ENCODE measurements around the gene LGALS8. TPM values are rescaled to one million over a fixed set of nuclear protein-coding genes. Genes with fewer than 3 reads are reported as not detected.

Gene LGALS8
- total RNA-seq, 1 donor from 2014 or later = 27.4 TPM

DNA sequence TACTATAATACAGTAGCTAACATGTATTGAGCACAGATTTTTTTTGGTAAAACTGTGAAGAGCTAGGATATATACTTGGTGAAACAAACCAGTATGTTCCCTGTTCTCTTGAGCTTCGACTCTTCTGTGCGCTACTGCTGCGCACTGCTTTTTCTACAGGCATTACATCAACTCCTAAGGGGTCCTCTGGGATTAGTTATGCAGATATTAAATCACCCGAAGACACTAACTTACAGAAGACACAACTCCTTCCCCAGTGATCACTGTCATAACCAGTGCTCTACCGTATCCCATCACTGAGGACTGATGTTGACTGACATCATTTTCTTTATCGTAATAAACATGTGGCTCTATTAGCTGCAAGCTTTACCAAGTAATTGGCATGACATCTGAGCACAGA is 24.7 kb downstream of the LGALS8 start:
- H3K4me3 Mint-ChIP-seq (ENCODE audit: low read depth) = no peak overlapping the region
- TF ChIP-seq, protein P1, sequence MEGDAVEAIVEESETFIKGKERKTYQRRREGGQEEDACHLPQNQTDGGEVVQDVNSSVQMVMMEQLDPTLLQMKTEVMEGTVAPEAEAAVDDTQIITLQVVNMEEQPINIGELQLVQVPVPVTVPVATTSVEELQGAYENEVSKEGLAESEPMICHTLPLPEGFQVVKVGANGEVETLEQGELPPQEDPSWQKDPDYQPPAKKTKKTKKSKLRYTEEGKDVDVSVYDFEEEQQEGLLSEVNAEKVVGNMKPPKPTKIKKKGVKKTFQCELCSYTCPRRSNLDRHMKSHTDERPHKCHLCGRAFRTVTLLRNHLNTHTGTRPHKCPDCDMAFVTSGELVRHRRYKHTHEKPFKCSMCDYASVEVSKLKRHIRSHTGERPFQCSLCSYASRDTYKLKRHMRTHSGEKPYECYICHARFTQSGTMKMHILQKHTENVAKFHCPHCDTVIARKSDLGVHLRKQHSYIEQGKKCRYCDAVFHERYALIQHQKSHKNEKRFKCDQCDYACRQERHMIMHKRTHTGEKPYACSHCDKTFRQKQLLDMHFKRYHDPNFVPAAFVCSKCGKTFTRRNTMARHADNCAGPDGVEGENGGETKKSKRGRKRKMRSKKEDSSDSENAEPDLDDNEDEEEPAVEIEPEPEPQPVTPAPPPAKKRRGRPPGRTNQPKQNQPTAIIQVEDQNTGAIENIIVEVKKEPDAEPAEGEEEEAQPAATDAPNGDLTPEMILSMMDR (IDR thresholded peaks at IDR 0.05; ENCODE audit: unreplicated experiment) = no peak
- no peaks in the 10 kb centered on the region for H3K27me3 Mint-ChIP-seq
- H3K9me3 Mint-ChIP-seq (ENCODE audit: low read depth) = no peaks in the 10 kb centered on the region
- no peak for DNase-seq (ENCODE audit: low spot score, unreplicated experiment)
- H3K27ac Mint-ChIP-seq = no peak overlapping the region
- H3K4me1 Mint-ChIP-seq (ENCODE audit: low read depth) = no peaks in the 10 kb centered on the region
- peaks cover 30% of the 10 kb centered on the region for H3K36me3 Mint-ChIP-seq (ENCODE audit: insufficient read depth)

- no peak overlapping the region for H3K27ac Mint-ChIP-seq
- no peaks in the 10 kb centered on the region for H3K4me1 Mint-ChIP-seq (ENCODE audit: low read depth)
- DNase-seq (ENCODE audit: low spot score, unreplicated experiment) = no peak
- H3K27me3 Mint-ChIP-seq = no peaks in the 10 kb centered on the region
- H3K36me3 Mint-ChIP-seq (ENCODE audit: insufficient read depth) = peaks cover 30% of the 10 kb centered on the region
- H3K4me3 Mint-ChIP-seq (ENCODE audit: low read depth) = no peak overlapping the region
- no peaks in the 10 kb centered on the region for H3K9me3 Mint-ChIP-seq (ENCODE audit: low read depth)
- TF ChIP-seq, protein P1 (IDR thresholded peaks at IDR 0.05; ENCODE audit: unreplicated experiment) = no peak
Observed at GRCh38 chr1:236550961-236551851, 27.4 kb downstream of the LGALS8 start.

DNA sequence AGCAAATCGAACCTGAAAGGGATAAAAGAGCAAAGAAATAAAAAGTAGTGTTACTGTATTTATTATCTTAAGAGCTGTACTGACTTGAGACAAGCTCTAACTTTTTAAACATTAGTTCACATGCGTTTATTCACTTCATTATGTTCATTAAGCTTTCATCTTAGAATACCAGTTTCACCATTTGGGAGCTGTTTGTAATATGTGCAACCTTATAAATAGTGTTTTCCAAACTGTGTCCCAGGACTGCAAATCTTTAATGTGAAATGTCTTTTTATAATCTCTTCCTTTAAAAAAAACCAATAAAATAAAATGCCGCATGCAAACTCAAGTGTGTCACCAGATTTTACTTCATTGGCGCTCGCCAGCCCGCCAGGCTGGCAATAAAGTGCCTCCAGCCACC is 28.3 kb downstream of the LGALS8 start:
- Mint-ChIP-seq H3K27me3 (no peaks in the 10 kb centered on the region), H3K36me3 (ENCODE audit: insufficient read depth) (peaks cover 28% of the 10 kb centered on the region), H3K4me1 (ENCODE audit: low read depth) (no peaks in the 10 kb centered on the region), H3K4me3 (ENCODE audit: low read depth) (no peak overlapping the region), H3K9me3 (ENCODE audit: low read depth) (no peaks in the 10 kb centered on the region), H3K27ac (no peak overlapping the region)
- TF ChIP-seq, protein P1 (IDR thresholded peaks at IDR 0.05; ENCODE audit: unreplicated experiment) = no peak
- no peak for DNase-seq (ENCODE audit: low spot score, unreplicated experiment)

DNA sequence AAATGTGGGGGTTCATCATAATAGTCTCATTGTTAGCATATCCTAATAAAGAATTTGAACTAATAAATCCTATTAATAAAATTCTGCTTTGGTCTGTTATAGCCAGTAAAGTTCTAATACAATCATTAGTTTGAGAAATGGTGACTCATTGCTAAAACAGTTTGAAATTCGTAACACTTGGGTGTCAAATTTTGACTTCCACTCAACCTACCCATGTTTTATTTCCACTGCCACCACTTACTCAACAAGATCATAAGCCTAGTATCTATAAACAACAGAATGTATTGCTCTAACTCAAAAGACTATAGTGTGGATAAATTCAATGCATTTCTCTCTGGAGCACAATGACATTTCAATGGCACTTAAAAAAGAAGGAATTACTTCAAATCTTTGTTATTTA is 29.1 kb downstream of the LGALS8 start:
- no peaks in the 10 kb centered on the region for H3K27me3 Mint-ChIP-seq
- no peak for DNase-seq (ENCODE audit: low spot score, unreplicated experiment)
- no peaks in the 10 kb centered on the region for H3K9me3 Mint-ChIP-seq (ENCODE audit: low read depth)
- H3K27ac Mint-ChIP-seq = no peak overlapping the region
- H3K4me1 Mint-ChIP-seq (ENCODE audit: low read depth) = no peaks in the 10 kb centered on the region
- H3K36me3 Mint-ChIP-seq (ENCODE audit: insufficient read depth) = peaks cover 26% of the 10 kb centered on the region
- H3K4me3 Mint-ChIP-seq (ENCODE audit: low read depth) = no peak overlapping the region
- TF ChIP-seq, protein P1 (IDR thresholded peaks at IDR 0.05; ENCODE audit: unreplicated experiment) = no peak

DNA sequence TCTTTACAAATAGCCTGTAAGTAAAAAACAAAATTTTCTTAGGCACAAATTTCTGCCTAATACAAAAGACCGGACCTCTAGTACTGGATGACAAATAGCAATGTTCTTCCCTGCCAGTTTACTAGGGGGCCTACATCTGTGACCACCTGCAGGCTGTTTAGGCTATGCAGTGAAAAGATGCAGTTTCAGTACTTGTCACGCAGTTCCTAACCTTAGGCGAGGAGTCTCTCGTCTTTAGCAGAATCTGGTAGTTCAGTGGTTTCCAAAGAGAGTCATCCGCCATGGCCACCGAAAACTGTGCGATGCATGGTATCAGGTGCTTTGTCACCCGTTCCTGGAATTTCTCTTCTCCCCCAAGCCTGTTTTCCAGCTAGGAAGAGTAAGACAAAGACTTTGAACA is 29.6 kb downstream of the LGALS8 start:
- H3K27me3 Mint-ChIP-seq = no peaks in the 10 kb centered on the region
- no peak for DNase-seq (ENCODE audit: low spot score, unreplicated experiment)
- no peaks in the 10 kb centered on the region for H3K4me1 Mint-ChIP-seq (ENCODE audit: low read depth)
- no peak overlapping the region for H3K4me3 Mint-ChIP-seq (ENCODE audit: low read depth)
- TF ChIP-seq, protein P1 (IDR thresholded peaks at IDR 0.05; ENCODE audit: unreplicated experiment) = no peak
- peaks cover 29% of the 10 kb centered on the region for H3K36me3 Mint-ChIP-seq (ENCODE audit: insufficient read depth)
- no peaks in the 10 kb centered on the region for H3K9me3 Mint-ChIP-seq (ENCODE audit: low read depth)
- H3K27ac Mint-ChIP-seq = no peak overlapping the region

All from progenitor cell of endocrine pancreas (in vitro differentiated cells).